Calu3 (cell line): Measurements from ENCODE around the gene CROCC2. TPM values are rescaled to one million over a fixed set of nuclear protein-coding genes. Genes with fewer than 3 reads are reported as not detected.

Experiments
- BruUV-seq: library from RNA; stranded (reverse); fragments of 400-500 nt; replicated peaks from 2 replicates; lab custom pipeline; 2021; lab: Mats Ljungman, UMichigan
- CTCF ChIA-PET: fragments of 300-600 bp; sonication (Branson Sonifier 250); formaldehyde crosslinking; loops from one replicate; lab custom pipeline; 2022; ENCODE audit warnings: antibody characterized with exemption; lab: Charles Lee
- DNase-seq: peaks from one replicate; pipeline ENCODE4 v3.0.0; 2022
- H3K27ac Mint-ChIP-seq: one replicate; pipeline ENCODE4 v1.8.0; 2022; ENCODE audit warnings: mixed read lengths; ENCODE audit not compliant: unreplicated experiment
- H3K27me3 Mint-ChIP-seq: one replicate; pipeline ENCODE4 v1.8.0; 2022; ENCODE audit warnings: mixed read lengths; ENCODE audit not compliant: unreplicated experiment
- H3K36me3 Mint-ChIP-seq: one replicate; pipeline ENCODE4 v1.8.0; 2022; ENCODE audit warnings: mild to moderate bottlenecking, moderate library complexity, mixed read lengths; ENCODE audit not compliant: insufficient read depth, unreplicated experiment
- H3K4me1 Mint-ChIP-seq: one replicate; pipeline ENCODE4 v1.8.0; 2022; ENCODE audit warnings: mild to moderate bottlenecking, low read depth, mixed read lengths; ENCODE audit not compliant: unreplicated experiment
- H3K4me3 Mint-ChIP-seq: one replicate; pipeline ENCODE4 v1.8.0; 2022; ENCODE audit warnings: mild to moderate bottlenecking, low read depth, moderate library complexity, mixed read lengths; ENCODE audit not compliant: unreplicated experiment
- H3K9me3 Mint-ChIP-seq: one replicate; pipeline ENCODE4 v1.8.0; 2022; ENCODE audit warnings: low read depth, mixed read lengths; ENCODE audit not compliant: unreplicated experiment
- intact Hi-C: fragments of 100-400 bp; cut with micrococcal nuclease; formaldehyde crosslinking; loops from one replicate; pipeline ENCODE4 v1.10.0; 2022; ENCODE audit not compliant: unreplicated experiment
- total RNA-seq: library from RNA; stranded (reverse); gene quantifications from 2 replicates; pipeline ENCODE4 v1.2.3, GENCODE V29; 2022
- TF ChIP-seq, protein P1 (sequence below): fragments of 200-600 bp; IDR thresholded peaks from one replicate; pipeline ENCODE4 v1.8.0; 2022; ENCODE audit warnings: antibody characterized with exemption; ENCODE audit not compliant: unreplicated experiment

The CROCC2 gene
- total RNA-seq, 1 experiment from 2014 or later, result not detected

DNA sequence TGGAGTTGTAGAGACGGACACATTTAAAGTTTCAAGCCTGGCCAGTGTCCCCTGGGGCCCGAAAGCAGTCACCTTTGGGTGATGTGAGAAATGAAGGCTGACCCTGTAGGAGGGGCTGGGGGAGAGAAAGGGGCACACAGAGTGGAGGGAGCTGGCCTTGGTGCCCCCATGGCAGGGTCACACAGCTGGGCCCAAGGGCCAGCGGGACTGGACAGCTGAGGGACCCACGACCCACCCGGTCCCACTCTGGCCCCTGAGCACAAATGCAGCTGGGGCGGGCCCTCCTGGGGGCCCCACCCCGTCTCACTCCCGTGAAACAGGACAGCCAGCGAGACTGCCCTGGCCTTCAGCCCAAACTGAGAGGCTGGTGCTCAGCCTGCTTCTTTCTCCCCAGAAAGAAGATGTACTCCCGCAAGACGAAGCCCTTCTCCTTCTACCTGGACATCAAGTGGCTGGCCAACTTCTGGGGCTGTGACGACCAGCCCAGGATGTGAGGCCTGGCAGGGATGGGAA lies 31.4 kb upstream of the CROCC2 start:
- Mint-ChIP-seq H3K36me3 (peaks cover 12% of the 10 kb centered on the region), H3K4me1 (peaks cover 14% of the 10 kb centered on the region), H3K4me3 (no peak overlapping the region), H3K27me3 (peaks cover 21% of the 10 kb centered on the region), H3K27ac (no peak overlapping the region), H3K9me3 (no peaks in the 10 kb centered on the region)
- TF ChIP-seq, protein P1, sequence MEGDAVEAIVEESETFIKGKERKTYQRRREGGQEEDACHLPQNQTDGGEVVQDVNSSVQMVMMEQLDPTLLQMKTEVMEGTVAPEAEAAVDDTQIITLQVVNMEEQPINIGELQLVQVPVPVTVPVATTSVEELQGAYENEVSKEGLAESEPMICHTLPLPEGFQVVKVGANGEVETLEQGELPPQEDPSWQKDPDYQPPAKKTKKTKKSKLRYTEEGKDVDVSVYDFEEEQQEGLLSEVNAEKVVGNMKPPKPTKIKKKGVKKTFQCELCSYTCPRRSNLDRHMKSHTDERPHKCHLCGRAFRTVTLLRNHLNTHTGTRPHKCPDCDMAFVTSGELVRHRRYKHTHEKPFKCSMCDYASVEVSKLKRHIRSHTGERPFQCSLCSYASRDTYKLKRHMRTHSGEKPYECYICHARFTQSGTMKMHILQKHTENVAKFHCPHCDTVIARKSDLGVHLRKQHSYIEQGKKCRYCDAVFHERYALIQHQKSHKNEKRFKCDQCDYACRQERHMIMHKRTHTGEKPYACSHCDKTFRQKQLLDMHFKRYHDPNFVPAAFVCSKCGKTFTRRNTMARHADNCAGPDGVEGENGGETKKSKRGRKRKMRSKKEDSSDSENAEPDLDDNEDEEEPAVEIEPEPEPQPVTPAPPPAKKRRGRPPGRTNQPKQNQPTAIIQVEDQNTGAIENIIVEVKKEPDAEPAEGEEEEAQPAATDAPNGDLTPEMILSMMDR, result no peak
- CTCF ChIA-PET, result interaction anchor here (0.6 kb wide), 1 partner anchor 1360 kb away, joined by 3 read pairs; no protein-coding TSS in a partner anchor
- no TSS peak for BruUV-seq
- DNase-seq, result no peak
- intact Hi-C loops, result no loop called here

DNA sequence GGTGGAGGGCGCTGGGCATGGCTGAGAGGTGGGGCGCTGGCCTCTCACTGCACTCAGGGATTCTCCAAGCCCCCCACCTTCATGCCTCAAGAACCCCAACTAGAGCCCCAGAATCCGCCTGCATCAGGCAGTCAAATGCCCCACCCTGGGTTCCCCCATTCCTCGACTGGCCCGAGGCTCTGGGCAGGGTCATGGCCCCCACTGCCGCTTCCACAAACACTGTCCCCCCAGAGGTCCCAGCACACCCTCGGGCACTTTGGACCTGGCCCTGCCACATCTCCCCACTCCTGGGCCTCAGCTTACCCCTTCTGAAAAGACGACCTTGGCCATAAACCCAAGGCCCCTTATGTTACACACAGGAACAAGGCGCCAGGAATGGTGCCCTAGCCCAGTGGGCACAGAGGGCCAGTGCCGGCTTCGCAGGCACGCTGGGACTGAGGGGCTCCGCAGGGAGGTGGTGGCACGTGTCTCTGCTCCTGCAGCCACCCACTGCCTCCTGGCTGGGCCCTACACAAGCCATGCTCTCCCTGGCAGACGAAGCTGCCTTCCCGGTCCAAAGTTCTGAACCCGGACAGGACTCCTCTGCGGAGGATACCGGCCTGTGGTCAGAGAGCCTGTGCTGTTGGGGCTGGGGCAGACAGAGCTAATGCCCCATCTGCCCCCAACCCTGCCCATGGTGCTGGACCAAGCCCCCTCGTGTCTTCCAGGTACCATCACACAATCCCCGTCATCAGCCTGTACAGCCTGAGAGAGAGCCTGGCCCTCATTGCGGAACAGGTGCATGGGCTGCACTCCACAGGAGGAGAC lies 30.7 kb upstream of the CROCC2 start:
- CTCF ChIA-PET, result interaction anchor here (0.6 kb wide), 1 partner anchor 1360 kb away, joined by 3 read pairs; no protein-coding TSS in a partner anchor
- H3K4me3 Mint-ChIP-seq, result no peak overlapping the region
- TF ChIP-seq, protein P1, result no peak

DNA sequence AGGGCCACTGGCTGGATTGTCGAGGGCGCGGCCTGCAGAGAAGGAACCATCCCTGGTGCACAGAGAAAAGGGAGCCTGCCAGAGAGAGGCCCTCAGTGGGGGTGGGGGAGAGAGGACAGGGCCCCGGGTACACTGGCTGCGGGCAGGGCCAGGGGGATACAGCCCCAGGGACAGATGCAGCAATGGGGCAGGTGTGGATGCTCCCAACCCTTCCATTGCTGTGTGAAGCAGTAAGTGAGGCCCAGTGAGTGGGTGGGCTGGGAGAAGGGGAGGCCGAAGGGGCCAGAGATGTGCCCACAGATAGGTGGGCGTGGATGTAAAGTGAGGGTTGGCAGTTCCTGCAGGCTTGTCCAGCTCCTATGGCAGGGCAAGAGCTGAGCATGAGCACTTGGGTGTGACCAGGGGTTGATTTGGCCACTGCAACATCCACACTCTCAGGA lies 30.1 kb upstream of the CROCC2 start:
- peaks cover 14% of the 10 kb centered on the region for H3K4me1 Mint-ChIP-seq
- H3K36me3 Mint-ChIP-seq, result peaks cover 12% of the 10 kb centered on the region
- BruUV-seq, result no TSS peak
- no peaks in the 10 kb centered on the region for H3K9me3 Mint-ChIP-seq
- TF ChIP-seq, protein P1, result no peak
- DNase-seq, result no peak
- H3K27ac Mint-ChIP-seq, result no peak overlapping the region
- no peak overlapping the region for H3K4me3 Mint-ChIP-seq
- H3K27me3 Mint-ChIP-seq, result peaks cover 21% of the 10 kb centered on the region
- intact Hi-C loops, result no loop called here
- CTCF ChIA-PET, result no interaction called here

More for the DNA sequence above, 30.7 kb upstream of the CROCC2 start:
- intact Hi-C loops, result no loop called here
- Mint-ChIP-seq H3K36me3 (peaks cover 12% of the 10 kb centered on the region), H3K27me3 (peaks cover 21% of the 10 kb centered on the region), H3K9me3 (no peaks in the 10 kb centered on the region), H3K27ac (no peak overlapping the region), H3K4me1 (peaks cover 14% of the 10 kb centered on the region)
- BruUV-seq, result no TSS peak
- no peak for DNase-seq

DNA sequence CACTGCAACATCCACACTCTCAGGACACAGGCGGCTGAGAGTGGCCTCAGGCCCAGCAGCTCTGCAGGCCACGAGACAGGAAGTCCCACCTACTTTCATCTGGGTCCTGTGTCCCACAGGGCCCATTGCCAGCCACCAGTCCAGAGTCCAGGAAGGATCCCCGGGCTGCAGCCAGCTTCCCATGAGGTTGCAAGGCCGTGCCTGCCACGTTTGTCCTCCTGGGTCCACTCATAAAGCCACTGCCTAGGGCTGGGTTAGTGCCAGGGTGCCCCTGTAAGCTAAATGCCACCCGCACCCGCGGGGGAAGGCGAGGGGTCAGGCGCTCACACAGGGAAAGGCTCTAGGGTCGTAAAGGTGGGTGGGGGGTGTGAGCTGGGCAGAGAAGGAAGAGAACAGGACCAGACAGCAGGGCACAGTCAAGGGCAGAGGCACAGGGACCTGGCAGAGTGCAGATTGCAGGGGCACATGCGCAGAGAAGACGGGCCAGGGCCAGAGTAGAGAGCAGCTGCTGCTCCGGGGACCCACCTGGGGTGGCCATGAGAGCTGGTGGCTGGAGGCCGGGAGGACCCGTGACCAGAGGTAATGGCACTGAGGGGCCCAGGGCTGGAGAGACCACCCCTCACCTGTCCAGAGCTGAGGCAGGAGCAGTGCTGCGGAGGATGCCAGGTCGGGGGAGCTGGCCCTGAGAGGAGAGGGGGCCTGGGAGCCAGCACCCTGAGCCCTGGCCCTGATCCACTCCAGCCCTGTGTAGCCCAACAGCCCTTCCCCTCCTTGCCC lies 29.5 kb upstream of the CROCC2 start:
- BruUV-seq, result no TSS peak
- Mint-ChIP-seq H3K9me3 (no peaks in the 10 kb centered on the region), H3K4me3 (no peak overlapping the region), H3K4me1 (peaks cover 14% of the 10 kb centered on the region), H3K27ac (no peak overlapping the region), H3K36me3 (peaks cover 12% of the 10 kb centered on the region), H3K27me3 (peaks cover 15% of the 10 kb centered on the region)
- CTCF ChIA-PET, result no interaction called here
- intact Hi-C loops, result no loop called here
- TF ChIP-seq, protein P1, result no peak
- DNase-seq, result no peak
